Skin epidermis (tissue), 12 donors: Measurements from ENCODE around the gene NLRP9.

ENCODE experiments used
- H3K27ac ChIP-seq, 21 experiments: fragments of 200-600 bp; sonication (generic) in 11 of 21; one replicate each; pipeline ENCODE4 v1.5.0; 2020; ENCODE audit warnings: mild to moderate bottlenecking in 3 of 21, inconsistent platforms in 2 of 21, moderate library complexity in 2 of 21
- H3K4me3 ChIP-seq, 7 experiments: fragments of 200-600 bp; sonication (generic) in 2 of 7; one replicate each; pipeline ENCODE4 v1.5.0; 2020; ENCODE audit warnings: inconsistent platforms in 2 of 7, mild to moderate bottlenecking in 2 of 7, moderate library complexity in 1 of 7

Gene NLRP9

DNA sequence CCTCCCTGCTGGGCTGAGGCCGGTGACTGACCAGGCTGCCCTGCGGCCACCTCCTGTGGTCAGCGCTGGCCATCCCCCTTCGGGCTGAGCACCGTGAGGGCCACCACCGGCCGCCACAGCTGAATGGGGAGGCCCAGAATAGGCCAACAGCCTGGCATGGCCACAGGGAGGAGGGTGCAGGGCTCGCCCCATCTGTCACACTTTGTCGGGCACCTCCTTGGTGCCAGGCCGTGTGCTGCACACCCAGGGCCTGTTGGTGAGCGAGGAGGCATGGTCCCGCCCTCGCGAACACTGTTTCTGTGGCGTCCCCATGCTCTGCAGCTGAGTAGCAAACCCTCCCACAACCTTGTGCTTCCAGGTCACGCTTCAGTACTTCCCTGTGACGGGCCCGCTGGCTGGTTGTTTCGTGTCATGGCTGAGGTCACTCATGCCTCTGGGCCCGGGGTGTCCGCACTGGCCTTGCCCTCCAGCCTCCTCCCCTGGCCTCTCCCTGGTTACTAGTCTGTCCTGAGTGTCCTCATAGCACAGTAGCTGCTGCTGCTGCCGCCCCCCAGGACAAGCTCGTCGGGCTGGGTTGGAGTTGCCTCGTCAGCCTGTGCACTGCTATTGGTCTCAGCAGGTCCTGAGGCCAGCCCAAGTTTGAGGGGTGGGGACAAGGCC is 48.0 kb downstream of the NLRP9 start:
- no peak overlapping the region for H3K4me3 ChIP-seq
- H3K27ac ChIP-seq: no peak overlapping the region

DNA sequence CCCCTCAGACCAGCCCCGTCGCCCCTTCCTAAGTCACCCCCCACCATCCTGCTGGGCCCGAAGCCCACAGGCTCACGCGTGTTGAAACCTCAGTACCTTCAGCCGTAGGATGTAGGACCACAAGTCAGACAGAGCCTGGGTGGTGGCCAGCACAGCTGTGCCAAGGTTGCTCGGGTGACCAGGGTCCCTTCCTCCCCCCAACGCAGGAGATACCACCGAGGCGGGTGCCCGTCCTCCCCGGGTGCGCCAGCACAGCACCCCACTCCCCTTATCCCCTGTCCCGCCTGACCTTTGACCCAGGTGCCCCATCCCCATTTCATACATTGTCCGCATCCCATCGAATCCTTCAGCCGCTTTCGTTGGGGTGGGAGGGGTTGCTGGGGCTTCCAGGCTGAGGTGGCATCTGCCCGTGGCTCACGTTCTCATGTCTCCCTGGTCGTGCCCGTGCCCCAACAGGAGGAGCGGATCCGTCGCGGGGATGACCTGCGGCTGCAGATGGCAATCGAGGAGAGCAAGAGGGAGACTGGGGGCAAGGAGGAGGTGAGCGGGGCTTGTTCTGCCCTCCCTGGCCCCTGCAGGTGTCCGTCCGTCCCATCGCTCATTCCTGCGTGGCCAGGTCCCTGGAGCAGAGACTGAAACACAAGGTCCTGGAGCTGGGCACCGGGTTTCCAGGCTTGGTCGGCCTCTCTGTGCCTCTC is 48.6 kb downstream of the NLRP9 start:
- H3K4me3 ChIP-seq: no peak overlapping the region
- H3K27ac ChIP-seq: no peak overlapping the region

DNA sequence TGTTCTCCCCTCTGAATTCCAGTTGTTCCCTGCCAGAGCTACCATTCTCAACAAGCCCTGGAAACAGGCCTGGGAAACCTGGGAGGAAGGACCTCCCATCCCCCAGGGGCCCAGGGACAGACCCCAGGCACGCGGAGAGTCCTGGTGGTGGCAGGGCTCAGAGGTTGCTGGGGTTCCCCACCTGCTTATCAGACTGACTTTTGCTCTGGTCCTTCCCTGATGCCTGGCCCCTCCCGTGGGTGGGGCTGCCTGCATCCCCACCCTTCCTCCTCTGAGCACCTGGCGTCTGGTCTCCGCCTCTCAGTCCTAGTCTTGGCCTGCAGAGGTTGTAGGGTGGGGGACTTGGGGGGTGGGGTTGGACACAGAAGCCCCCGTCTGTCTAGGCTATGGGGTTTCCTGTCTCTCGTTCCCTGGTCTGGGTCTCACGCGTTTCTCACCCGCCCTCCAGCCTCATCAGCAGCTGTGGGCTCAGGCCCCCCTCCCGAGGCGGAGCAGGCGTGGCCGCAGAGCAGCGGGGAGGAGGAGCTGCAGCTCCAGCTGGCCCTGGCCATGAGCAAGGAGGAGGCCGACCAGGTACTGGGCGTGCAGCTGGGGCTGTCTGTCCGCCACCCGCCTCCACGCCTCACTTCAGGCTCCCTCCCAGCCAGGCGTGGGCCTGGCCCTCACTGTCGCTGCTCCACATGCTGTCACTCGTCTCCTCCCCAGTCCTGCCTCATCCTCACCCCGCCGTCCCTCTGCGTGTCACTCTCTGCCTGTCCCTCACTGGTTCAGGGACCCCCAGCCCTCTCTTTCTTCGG is 49.6 kb downstream of the NLRP9 start:
- no peak overlapping the region for H3K27ac ChIP-seq
- H3K4me3 ChIP-seq: no peak overlapping the region

DNA sequence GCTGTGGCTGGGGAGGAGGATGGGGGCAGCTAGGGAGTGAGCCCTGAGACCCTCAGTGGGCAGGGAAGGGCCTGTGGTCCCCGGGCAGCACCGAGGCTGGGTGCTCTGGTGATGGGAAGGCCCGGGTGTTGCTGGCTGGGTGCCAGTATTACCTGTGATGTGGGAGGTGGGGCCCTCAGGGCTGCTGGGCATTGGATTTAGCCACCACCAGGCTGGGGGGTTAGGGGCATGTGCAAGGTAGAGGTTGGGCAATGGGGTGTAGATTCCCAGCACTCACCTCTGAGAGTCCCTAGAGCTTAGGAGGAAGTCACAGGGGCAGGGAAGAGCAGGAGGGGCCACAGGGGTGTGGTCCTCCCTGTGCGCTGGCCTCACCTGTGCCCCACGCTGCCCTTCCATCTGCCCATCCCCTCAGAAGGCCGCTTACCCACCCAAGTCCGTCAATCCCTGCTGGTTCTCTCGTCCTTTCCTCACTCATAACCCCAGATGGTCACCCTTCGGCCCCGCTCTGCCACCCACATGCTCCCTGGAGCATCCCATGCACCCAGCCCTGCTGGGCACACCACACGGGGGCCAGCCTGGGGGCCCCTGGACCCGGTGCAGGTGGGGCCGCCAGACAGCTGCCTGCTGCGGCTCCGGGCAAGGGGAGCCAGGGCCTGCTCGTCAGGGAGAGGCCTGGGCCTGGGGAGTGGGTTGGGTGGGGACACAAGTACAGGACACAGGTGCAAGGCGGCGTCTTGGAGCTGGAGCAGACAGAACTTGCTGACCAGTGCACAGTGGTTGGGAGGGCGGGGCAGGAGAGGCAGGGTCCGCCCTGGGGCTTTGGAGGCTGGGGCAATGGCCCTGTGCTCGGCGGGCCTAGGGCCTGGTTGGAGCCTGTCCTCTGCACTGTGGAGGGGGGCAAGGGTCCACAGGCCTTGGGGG is 50.7 kb downstream of the NLRP9 start:
- H3K27ac ChIP-seq: no peak overlapping the region
- no peak overlapping the region for H3K4me3 ChIP-seq

DNA sequence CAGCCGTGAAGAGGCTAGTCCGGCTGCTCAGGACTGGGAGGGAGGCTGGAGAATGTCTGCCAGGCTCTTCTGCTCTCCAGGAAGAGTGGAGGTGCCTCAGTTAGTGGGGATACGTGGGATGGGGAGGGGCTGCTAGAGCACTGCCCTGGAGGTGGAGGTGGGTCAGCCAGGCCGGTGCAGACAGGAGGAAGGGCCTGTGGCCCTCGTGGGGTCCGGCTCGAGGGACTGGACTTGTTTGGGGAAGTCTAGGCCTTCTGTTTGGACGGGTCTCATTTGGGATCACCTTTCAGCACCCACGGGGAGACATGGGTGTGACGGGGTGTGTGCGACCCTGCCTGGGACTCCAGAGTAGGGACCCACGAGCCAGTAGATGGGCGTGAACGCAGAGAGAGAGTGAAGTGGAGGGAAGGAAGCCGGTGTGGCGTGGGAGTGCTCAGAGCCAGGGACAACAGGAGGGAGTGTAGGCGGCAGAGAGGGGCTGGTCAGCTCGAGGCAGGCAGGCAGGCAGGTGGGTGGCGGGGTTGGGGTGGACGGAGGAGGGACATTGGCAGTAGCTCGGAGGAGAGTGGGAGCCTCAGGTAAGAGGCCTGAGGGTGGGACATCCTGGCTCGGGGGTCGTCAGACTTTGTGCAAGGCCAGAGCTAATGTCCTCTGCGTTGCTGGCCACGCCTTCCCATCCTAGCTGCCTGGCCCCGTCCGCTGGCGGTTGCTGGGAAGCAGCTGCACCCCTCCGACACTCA is 51.7 kb downstream of the NLRP9 start:
- Histone ChIP-seq H3K27ac (no peak overlapping the region), H3K4me3 (no peak overlapping the region)

DNA sequence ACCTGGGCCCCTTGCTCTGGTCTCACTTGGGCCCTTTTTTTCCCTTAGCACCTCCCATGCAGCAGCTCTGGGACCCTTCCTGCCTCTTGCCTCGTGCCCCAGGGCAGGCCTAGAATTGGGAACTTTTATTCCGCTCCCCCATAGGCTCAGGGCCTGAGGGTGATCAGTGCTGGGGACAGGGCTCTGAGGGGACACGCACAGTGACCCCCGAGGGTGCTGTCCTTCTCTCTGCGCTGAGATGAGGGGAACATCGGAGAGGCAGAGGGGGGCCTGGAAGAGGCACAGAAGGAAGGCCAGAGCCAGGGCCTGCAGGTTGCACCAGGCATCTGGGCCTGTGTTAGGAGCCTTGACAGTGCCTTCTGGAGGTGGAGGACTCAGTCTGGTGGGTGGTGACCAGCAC is 52.4 kb downstream of the NLRP9 start:
- no peak overlapping the region for H3K27ac ChIP-seq
- H3K4me3 ChIP-seq: no peak overlapping the region

DNA sequence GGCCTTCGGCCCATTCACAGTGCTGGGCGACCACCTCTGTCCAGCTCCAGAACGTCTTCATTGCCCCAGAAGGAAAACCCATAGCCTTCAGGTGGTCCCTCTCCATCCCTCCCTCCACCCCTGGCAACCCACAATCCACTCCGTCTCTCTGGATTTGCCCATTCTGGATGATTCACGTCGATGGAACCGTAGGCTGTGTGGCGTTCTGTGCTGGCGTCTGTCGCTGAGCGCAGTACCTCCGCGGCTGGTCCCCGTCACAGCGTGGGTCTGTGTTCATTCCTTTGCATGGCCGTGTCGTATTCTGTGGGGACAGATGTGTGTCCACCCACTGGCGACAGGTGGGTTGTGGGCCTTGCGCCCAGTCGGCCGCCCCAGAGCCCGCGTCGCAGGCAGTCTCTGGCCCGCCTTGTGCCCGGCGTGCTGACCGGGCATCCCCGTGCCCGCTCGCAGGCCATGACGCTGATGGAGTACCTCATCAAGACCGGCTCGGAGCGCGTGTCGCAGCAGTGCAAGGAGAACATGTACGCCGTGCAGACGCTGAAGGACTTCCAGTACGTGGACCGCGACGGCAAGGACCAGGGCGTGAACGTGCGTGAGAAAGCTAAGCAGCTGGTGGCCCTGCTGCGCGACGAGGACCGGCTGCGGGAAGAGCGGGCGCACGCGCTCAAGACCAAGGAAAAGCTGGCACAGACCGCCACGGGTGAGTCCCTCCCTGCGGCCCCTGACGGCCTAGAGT is 53.1 kb downstream of the NLRP9 start:
- Histone ChIP-seq H3K4me3 (no peak overlapping the region), H3K27ac (no peak overlapping the region)

DNA sequence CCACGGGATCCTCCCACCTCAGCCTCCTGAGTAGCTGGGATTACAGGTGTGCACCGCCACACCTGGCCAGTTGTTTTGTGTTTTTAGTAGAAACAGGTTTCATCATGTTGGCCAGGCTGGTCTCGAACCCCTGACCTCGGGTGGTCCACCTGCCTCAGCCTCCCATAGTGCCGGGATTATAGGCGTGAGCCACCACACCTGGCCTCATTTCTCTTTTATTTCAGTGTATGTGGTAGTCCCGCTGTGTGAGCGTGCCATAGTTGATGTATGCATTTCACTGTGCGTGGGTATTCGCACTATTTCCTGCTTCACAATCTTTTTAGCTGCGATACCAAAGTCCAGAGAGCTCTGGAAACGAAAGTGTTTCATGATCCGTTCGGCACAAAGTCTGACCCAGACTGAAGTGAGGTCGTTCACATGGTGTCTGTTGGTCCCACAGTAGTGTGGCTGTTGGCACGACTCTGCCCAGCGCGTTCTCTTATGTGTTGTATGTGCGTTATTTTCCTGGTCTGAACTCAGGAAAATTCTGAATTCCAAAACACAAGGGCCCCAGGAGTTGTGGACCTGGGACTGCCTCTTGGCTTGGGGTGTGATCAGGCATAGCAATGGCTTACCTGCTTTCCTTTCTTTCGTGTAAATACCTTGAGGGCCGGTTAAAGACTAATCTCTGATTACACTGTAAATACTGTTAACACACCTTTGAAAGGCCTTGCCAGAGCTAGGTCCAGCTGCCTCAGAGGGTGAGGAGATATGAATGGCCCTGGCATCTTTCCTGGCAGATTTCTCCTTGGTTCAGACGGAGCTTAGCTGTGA is 54.5 kb downstream of the NLRP9 start:
- no peak overlapping the region for H3K4me3 ChIP-seq
- H3K27ac ChIP-seq: no peak overlapping the region

DNA sequence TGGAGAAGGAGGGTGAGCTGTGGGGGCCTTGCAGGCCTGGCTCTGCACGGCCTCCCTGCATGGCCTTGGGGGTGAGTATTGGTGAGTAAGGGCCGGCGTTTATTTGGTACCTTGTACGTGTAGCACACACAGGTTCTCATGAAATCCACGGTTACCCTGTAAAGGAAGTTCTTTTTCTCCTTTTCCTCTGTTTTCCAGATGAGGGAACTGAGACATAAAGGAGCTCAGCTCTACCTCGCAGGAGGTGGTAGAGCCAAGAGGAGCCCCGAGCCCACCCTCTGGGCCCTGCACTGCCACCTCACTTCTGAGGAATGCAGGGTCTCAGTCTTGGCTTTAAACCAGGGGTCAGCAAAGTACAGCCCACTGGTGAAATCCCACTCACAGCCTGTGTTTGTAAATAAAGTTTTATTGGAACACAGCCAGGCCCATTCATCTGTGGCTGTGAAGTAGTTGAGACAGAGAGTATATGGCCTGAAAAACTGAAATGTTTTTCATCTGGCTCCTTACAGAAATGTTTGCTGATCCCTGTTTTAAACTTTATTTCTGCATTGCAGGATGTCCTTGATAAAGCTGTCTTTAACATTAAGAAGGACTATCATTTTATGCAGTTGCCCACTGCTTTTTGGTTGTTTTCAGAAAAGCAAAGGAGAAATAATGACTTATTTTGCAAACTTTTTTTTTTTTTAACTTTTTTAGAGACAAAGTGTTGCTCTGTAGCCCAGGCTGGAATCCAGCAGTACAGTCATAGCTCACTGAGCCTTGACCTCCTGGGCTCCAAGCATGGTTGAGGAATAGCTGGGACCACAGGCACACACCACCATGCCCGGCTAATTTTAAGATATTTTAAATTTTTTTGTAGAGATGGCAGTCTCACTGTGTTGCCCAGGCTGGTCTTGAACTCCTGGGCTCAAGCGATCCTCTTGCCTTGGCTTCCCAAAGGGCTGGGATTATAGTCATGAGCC is 56.8 kb downstream of the NLRP9 start:
- Histone ChIP-seq H3K27ac (no peak overlapping the region), H3K4me3 (no peak overlapping the region)

DNA sequence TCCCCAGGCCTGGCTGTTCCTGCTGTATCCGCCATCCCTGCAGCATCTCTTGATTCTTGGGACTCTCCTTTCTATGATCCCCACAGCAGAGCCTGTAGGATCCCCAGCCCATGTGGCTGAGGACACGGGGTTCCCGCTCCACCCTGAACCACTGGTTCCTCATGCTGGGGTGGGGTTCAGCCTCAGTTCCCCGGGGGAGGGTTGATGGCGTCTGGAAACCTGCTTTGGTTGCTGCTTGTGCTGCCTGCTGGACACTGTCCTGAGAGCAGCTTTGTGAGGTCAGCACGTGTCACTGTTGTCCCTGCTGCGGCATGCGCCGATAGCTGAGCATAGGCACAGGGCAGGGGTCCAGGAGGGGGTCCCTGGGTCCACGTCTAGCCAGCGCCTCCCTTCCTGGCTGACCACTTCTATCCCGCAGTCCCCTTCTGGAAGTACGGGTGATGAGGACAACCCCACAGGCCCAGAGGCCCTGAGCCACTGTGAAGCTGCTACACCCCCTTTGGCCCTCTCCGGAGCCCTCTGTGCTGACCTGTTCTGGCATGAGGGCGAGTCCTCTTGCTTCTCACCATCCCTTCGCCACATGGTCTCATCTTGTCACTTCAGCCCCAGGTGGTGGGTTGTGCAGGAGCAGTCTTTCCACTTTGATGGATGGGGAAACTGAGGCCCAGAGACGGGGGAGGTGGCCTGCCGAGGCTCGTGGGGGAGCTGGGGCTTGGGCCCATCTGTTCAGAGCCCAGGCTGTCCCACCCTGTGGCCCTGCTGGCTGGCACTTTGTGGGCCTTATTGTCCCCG is 57.7 kb downstream of the NLRP9 start:
- peak overlapping the region in 1 of 21 experiments; percentile 12 for H3K27ac ChIP-seq

DNA sequence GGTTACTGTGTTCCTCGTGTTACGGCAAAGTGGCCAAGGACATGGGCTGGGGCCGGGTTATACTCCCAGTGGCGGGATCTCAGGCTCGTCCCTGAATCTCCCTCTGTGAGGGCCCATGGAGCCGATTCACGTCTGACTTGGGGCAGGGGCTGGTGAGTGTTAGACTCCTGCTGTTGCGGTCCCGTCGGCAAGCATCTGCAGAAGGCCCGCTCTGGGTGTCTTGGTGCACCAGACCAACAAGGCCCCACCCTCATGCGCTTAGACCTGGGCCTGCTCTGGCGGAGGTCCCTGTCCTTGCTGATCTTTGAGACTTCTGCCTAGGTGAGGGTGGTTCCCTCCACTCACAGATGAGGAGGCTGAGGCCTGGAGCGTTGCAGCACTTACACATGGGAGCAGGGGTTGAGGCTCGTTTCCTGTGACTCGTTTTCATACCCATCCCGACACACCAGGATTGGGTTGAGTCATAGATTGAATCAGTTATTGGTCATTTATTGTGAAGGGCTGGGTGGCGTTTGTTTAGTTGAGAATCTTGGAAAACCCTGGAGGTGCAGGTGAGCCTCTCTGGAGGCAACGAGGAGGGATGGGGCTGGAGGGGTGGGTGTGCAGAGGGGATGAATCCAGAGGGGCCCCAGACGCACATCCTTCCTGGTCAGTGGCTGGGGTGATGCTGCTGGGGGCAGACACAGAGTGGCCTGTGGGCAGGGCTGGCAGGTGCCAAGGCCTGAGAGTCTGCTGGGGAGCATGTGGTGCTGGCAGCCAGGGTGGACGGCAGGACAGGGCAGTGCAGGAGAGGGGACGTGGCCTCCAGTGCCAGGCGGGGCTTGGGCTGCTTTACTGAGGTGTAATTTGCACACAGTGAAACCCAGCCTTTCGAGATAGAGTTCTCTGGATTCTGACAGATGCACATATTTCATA is 58.6 kb downstream of the NLRP9 start:
- H3K4me3 ChIP-seq: no peak overlapping the region
- no peak overlapping the region for H3K27ac ChIP-seq

More for the DNA sequence above, 57.7 kb downstream of the NLRP9 start:
- H3K4me3 ChIP-seq: no peak overlapping the region

DNA sequence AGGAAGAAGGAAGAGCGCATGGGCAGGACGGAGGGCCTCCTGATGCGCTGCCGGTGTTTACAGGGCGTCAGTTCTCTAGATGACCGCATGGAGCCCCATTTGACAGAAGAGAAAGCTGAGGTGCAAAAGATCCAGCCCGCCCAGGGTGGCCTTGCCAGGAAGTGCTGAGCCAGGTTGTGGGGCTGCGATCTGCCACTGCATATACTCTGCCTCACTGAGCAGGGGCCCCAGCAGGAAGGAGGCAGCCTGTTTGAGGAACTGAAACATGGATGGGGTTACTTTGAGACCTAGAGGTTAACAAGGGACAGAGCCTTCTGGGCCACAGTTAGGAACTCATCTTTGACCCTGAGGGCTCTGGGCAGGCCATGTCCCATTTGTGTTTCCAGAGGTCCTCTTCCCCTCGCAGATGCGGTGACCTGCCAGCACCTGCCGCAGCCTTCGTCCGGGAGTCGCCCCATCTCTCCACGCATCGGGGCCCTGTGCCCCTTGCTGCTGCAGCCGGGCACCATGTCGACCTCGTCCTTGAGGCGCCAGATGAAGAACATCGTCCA is 60.0 kb downstream of the NLRP9 start:
- Histone ChIP-seq H3K4me3 (no peak overlapping the region), H3K27ac (peak overlapping the region in 10 of 21 experiments; percentile 3 to 58 (median 22))

DNA sequence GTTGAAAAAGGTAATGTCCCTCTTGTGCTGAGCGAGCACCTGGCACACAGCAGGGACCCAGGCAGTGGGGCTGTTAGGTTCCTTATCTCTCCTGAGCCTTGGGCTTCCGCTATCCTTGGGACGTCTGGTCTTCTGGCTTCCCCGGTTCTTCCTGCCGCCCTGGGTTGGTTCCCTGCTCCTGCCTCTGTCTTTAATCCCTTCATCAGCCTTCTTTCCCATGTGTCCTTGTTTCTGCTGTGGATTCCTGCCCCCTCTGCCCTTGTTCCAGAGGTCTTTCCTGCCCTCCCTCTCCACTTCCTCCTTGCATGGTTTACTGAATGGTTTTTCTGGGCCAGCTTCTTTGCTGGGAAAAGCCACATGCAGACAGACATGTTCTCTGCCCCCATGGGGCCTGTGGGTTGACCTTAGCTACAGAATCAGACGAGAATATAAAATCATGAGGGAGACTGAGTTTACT is 60.6 kb downstream of the NLRP9 start:
- Histone ChIP-seq H3K4me3 (no peak overlapping the region), H3K27ac (peak overlapping the region in 13 of 21 experiments; percentile 2 to 58 (median 23))

DNA sequence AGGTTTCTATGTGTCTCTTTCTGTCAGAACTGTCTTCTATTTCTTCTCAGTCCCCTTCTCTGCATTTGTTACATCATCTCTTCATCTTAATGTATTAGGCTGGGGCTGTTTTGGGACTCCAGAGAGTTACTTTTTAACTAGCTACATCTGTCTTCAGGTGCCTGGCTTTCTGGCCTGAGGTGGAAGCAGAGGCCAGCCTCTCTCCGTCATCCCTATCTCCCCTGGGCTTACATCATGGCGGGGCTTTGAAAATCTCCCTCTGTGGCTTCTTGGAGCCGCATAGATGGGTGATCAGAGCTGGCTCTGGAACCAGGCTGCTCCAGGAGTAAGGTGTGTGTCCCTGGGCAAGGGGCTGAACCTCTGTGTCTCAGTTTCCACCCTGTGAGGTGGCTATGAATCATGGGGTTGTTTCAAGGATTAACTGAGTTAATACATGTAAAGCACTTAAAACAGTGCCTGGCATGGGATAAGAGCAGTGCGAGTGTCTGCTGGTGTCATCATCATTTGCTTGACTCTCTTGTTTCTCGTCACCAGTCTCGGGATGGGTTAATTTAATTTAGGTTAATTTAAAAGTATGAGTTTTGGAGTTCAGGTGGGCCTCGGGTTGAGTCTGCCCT is 61.2 kb downstream of the NLRP9 start:
- Histone ChIP-seq H3K27ac (peak overlapping the region in 11 of 21 experiments; percentile 14 to 97 (median 35)), H3K4me3 (no peak overlapping the region)
